ENCODE data around the gene DCDC1. TPM values are rescaled to one million over a fixed set of nuclear protein-coding genes. Genes with fewer than 3 reads are reported as not detected.

Gene DCDC1
- total RNA-seq, 1 donor from 2014 or later = 0.44 TPM

- Mint-ChIP-seq H3K27me3 (ENCODE audit: unreplicated experiment) (peaks cover 2% of the 10 kb centered on the region), H3K9me3 (ENCODE audit: unreplicated experiment) (no peaks in the 10 kb centered on the region), H3K4me3 (ENCODE audit: unreplicated experiment) (no peak overlapping the region), H3K36me3 (ENCODE audit: low read depth, unreplicated experiment) (no peaks in the 10 kb centered on the region), H3K4me1 (ENCODE audit: unreplicated experiment) (no peaks in the 10 kb centered on the region), H3K27ac (ENCODE audit: unreplicated experiment) (no peak overlapping the region)
- TF ChIP-seq, protein P1, sequence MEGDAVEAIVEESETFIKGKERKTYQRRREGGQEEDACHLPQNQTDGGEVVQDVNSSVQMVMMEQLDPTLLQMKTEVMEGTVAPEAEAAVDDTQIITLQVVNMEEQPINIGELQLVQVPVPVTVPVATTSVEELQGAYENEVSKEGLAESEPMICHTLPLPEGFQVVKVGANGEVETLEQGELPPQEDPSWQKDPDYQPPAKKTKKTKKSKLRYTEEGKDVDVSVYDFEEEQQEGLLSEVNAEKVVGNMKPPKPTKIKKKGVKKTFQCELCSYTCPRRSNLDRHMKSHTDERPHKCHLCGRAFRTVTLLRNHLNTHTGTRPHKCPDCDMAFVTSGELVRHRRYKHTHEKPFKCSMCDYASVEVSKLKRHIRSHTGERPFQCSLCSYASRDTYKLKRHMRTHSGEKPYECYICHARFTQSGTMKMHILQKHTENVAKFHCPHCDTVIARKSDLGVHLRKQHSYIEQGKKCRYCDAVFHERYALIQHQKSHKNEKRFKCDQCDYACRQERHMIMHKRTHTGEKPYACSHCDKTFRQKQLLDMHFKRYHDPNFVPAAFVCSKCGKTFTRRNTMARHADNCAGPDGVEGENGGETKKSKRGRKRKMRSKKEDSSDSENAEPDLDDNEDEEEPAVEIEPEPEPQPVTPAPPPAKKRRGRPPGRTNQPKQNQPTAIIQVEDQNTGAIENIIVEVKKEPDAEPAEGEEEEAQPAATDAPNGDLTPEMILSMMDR (IDR thresholded peaks at IDR 0.05; ENCODE audit: unreplicated experiment) = no peak
- no peak for DNase-seq (ENCODE audit: low spot score)
Observed at GRCh38 chr11:30818721-30819120, 550.8 kb downstream of the DCDC1 start.

GRCh38 chr11:30816959-30817880 lies 552.3 kb downstream of the DCDC1 start:
- Mint-ChIP-seq H3K4me3 (ENCODE audit: unreplicated experiment) (no peak overlapping the region), H3K27me3 (ENCODE audit: unreplicated experiment) (peaks cover 2% of the 10 kb centered on the region), H3K27ac (ENCODE audit: unreplicated experiment) (no peak overlapping the region), H3K36me3 (ENCODE audit: low read depth, unreplicated experiment) (no peaks in the 10 kb centered on the region), H3K9me3 (ENCODE audit: unreplicated experiment) (no peaks in the 10 kb centered on the region), H3K4me1 (ENCODE audit: unreplicated experiment) (peaks cover 4% of the 10 kb centered on the region)
- no peak for DNase-seq (ENCODE audit: low spot score)
- TF ChIP-seq, protein P1 (IDR thresholded peaks at IDR 0.05; ENCODE audit: unreplicated experiment) = no peak

DNA sequence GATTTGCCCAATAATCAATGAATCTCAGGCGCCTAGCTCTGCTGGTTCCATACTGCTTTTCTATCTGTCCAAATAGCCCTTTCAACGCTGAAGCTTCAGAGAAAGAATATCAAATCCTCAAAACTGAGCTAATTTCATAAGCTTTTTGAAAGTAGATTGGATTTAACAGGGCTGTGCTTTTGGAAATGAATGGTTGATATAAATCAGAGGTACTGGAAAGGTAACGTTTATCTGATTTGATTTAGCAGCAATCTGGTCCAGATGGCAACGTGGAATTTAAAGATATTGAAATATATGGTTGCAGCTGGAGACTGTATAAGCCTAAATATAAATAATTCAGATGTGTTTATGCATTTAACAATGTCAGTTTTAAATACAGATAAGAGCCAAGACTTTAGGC lies 553.9 kb downstream of the DCDC1 start:
- H3K27ac Mint-ChIP-seq (ENCODE audit: unreplicated experiment) = no peak overlapping the region
- peaks cover 4% of the 10 kb centered on the region for H3K4me1 Mint-ChIP-seq (ENCODE audit: unreplicated experiment)
- no peak overlapping the region for H3K4me3 Mint-ChIP-seq (ENCODE audit: unreplicated experiment)
- peaks cover 2% of the 10 kb centered on the region for H3K27me3 Mint-ChIP-seq (ENCODE audit: unreplicated experiment)
- TF ChIP-seq, protein P1 (IDR thresholded peaks at IDR 0.05; ENCODE audit: unreplicated experiment) = no peak
- no peaks in the 10 kb centered on the region for H3K9me3 Mint-ChIP-seq (ENCODE audit: unreplicated experiment)
- H3K36me3 Mint-ChIP-seq (ENCODE audit: low read depth, unreplicated experiment) = no peaks in the 10 kb centered on the region
- DNase-seq (ENCODE audit: low spot score) = no peak

- peaks cover 2% of the 10 kb centered on the region for H3K27me3 Mint-ChIP-seq (ENCODE audit: unreplicated experiment)
- H3K36me3 Mint-ChIP-seq (ENCODE audit: low read depth, unreplicated experiment) = no peaks in the 10 kb centered on the region
- no peak overlapping the region for H3K27ac Mint-ChIP-seq (ENCODE audit: unreplicated experiment)
- H3K4me3 Mint-ChIP-seq (ENCODE audit: unreplicated experiment) = no peak overlapping the region
- DNase-seq (ENCODE audit: low spot score) = no peak
- peaks cover 4% of the 10 kb centered on the region for H3K4me1 Mint-ChIP-seq (ENCODE audit: unreplicated experiment)
- TF ChIP-seq, protein P1 (IDR thresholded peaks at IDR 0.05; ENCODE audit: unreplicated experiment) = no peak
- H3K9me3 Mint-ChIP-seq (ENCODE audit: unreplicated experiment) = no peaks in the 10 kb centered on the region
Observed at GRCh38 chr11:30814737-30815136, 554.8 kb downstream of the DCDC1 start.

Other genes starting within 250 kb of the DCDC1 start
- gene DNAJC24, start 121 bp upstream of the DCDC1 start, total RNA-seq (ENCODE audit: unreplicated experiment) = 11.1 TPM
- 20.9 TPM for gene IMMP1L, start 139.9 kb upstream of the DCDC1 start, total RNA-seq (ENCODE audit: unreplicated experiment)
- 9.5 TPM for gene ELP4, start 140.0 kb upstream of the DCDC1 start, total RNA-seq (ENCODE audit: unreplicated experiment)